IMR-90 (cell line): ENCODE results near the gene FMN2. TPM values are rescaled to one million over a fixed set of nuclear protein-coding genes. Genes with fewer than 3 reads are reported as not detected.

Experiments used
- ATAC-seq: fragments of 200-7000 bp; cut with Tn5 transposase; 2 replicates; pipeline ENCODE4 v1.9.1; 2020; ENCODE audit warnings: low read depth, mild to moderate bottlenecking, moderate library complexity
- BruUV-seq: library from RNA; stranded (reverse); fragments of 400-500 nt; replicated peaks from 2 replicates; lab custom pipeline; 2021; lab: Mats Ljungman, UMichigan
- CTCF ChIA-PET: fragments of 300-600 bp; formaldehyde crosslinking; extraction: SDS; loops from one replicate; lab custom pipeline; 2021; ENCODE audit warnings: antibody characterized with exemption; lab: Yijun Ruan, JAX
- POLR2A ChIA-PET: fragments of 300-600 bp; sonication (Branson Sonifier 250); formaldehyde crosslinking; loops from one replicate; lab custom pipeline; 2022; ENCODE audit warnings: antibody characterized with exemption; ENCODE audit not compliant: unreplicated experiment; lab: Charles Lee
- DNase-seq: peaks from one replicate; pipeline ENCODE4 v3.0.0; 2013
- H2AFZ ChIP-seq: replicated peaks from 2 replicates; pipeline ENCODE3; 2013; ENCODE audit warnings: low read length, mild to moderate bottlenecking; ENCODE audit not compliant: poor library complexity
- H2AK5ac ChIP-seq: 2 replicates; pipeline ENCODE4 v1.6.1; 2013; ENCODE audit warnings: low read depth, low read length, inconsistent platforms
- H2AK9ac ChIP-seq: replicated peaks from 2 replicates; pipeline ENCODE3; 2013; ENCODE audit warnings: mild to moderate bottlenecking, low read depth, low read length, moderate library complexity; ENCODE audit not compliant: poor library complexity
- H2BK120ac ChIP-seq: 2 replicates; pipeline ENCODE4 v1.6.1; 2013; ENCODE audit warnings: low read depth, low read length, inconsistent platforms
- H2BK15ac ChIP-seq: 3 replicates; pipeline ENCODE4 v1.6.1; 2013; ENCODE audit warnings: low read depth, low read length, inconsistent platforms
- H2BK20ac ChIP-seq: 2 replicates; pipeline ENCODE4 v1.6.1; 2013; ENCODE audit warnings: low read depth, mild to moderate bottlenecking, inconsistent platforms, low read length, moderate library complexity
- H2BK5ac ChIP-seq: 2 replicates; pipeline ENCODE4 v1.6.1; 2013; ENCODE audit warnings: mild to moderate bottlenecking, low read depth, low read length, inconsistent platforms; ENCODE audit not compliant: poor library complexity, severe bottlenecking
- H3K14ac ChIP-seq: replicated peaks from 2 replicates; pipeline ENCODE4 v1.6.1; 2013; ENCODE audit warnings: low read depth, low read length, inconsistent platforms
- H3K18ac ChIP-seq: 2 replicates; pipeline ENCODE4 v1.6.1; 2013; ENCODE audit warnings: low read depth, low read length, control low read depth
- H3K23ac ChIP-seq: 2 replicates; pipeline ENCODE4 v1.6.1; 2013; ENCODE audit warnings: low read depth, low read length, inconsistent platforms
- H3K27ac ChIP-seq: 2 replicates; pipeline ENCODE4 v1.5.1; 2013; ENCODE audit warnings: mild to moderate bottlenecking, control low read depth, low read length; ENCODE audit not compliant: insufficient read depth
- H3K27me3 ChIP-seq: 2 replicates; pipeline ENCODE4 v1.6.1; 2013; ENCODE audit warnings: low read length; ENCODE audit not compliant: control insufficient read depth, insufficient read depth
- H3K36me3 ChIP-seq: 2 replicates; pipeline ENCODE4 v1.6.1; 2013; ENCODE audit warnings: low read length, mixed read lengths; ENCODE audit not compliant: control insufficient read depth, insufficient read depth
- H3K4ac ChIP-seq: 2 replicates; pipeline ENCODE4 v1.6.1; 2013; ENCODE audit warnings: low read depth, low read length, inconsistent platforms
- H3K4me1 ChIP-seq: 2 replicates; pipeline ENCODE4 v1.6.1; 2013; ENCODE audit warnings: low read length, mixed read lengths; ENCODE audit not compliant: control insufficient read depth, insufficient read depth
- H3K4me2 ChIP-seq: 2 replicates; pipeline ENCODE4 v1.6.1; 2013; ENCODE audit warnings: low read depth, mild to moderate bottlenecking, control low read depth, low read length, moderate library complexity
- H3K4me3 ChIP-seq: 2 replicates; pipeline ENCODE4 v1.5.1; 2013; ENCODE audit warnings: low read depth, mild to moderate bottlenecking, control low read depth, low read length, moderate library complexity; ENCODE audit not compliant: insufficient read depth
- H3K56ac ChIP-seq: 2 replicates; pipeline ENCODE4 v1.6.1; 2013; ENCODE audit warnings: low read length, inconsistent platforms; ENCODE audit not compliant: insufficient read depth; ENCODE audit errors: extremely low read depth
- H3K79me1 ChIP-seq, 2 experiments: 2 replicates each; pipeline ENCODE4 v1.6.1; 2013; ENCODE audit warnings: low read length in 2 of 2, inconsistent platforms in 1 of 2, low read depth in 1 of 2
- H3K9ac ChIP-seq: 2 replicates; pipeline ENCODE4 v1.6.1; 2013; ENCODE audit warnings: low read depth, low read length, control low read depth
- H3K9me1 ChIP-seq: 2 replicates; pipeline ENCODE4 v1.6.1; 2013; ENCODE audit warnings: low read length, inconsistent platforms; ENCODE audit not compliant: insufficient read depth
- H3K9me3 ChIP-seq: 2 replicates; pipeline ENCODE4 v1.6.1; 2013; ENCODE audit warnings: low read length; ENCODE audit not compliant: control insufficient read depth, insufficient read depth
- H4K20me1 ChIP-seq: 2 replicates; pipeline ENCODE4 v1.6.1; 2013; ENCODE audit warnings: low read length, inconsistent platforms; ENCODE audit not compliant: insufficient read depth
- H4K5ac ChIP-seq: 2 replicates; pipeline ENCODE4 v1.6.1; 2013; ENCODE audit warnings: mild to moderate bottlenecking, low read depth, low read length, control low read depth
- H4K8ac ChIP-seq, 2 experiments: 2 replicates each; pipeline ENCODE4 v1.6.1; 2013; ENCODE audit warnings: low read depth in 2 of 2, low read length in 2 of 2, control low read depth in 1 of 2, inconsistent platforms in 1 of 2
- H4K91ac ChIP-seq: 2 replicates; pipeline ENCODE4 v1.6.1; 2013; ENCODE audit warnings: low read depth, low read length, inconsistent platforms; ENCODE audit not compliant: insufficient read depth
- CEBPB ChIP-seq: IDR thresholded peaks from 2 replicates; pipeline ENCODE4 v1.6.1; 2012; ENCODE audit warnings: low read depth, low read length, improper control_type of control experiment
- CHD1 ChIP-seq: IDR thresholded peaks from 2 replicates; pipeline ENCODE4 v1.6.1; 2012; ENCODE audit warnings: low read depth, low read length, improper control_type of control experiment
- FOS ChIP-seq: fragments of 150-350 bp; IDR thresholded peaks from 2 replicates; pipeline ENCODE4 v1.6.1; 2016; ENCODE audit warnings: low read depth, low read length
- MAFK ChIP-seq: IDR thresholded peaks from 2 replicates; pipeline ENCODE4 v1.6.1; 2012; ENCODE audit warnings: low read depth, low read length, improper control_type of control experiment
- MAZ ChIP-seq: IDR thresholded peaks from 2 replicates; pipeline ENCODE4 v1.6.1; 2012; ENCODE audit warnings: low read depth, mild to moderate bottlenecking, low read length, improper control_type of control experiment, moderate library complexity, borderline replicate concordance
- MXI1 ChIP-seq: IDR thresholded peaks from 2 replicates; pipeline ENCODE4 v1.6.1; 2012; ENCODE audit warnings: low read depth, mild to moderate bottlenecking, low read length, moderate library complexity, borderline replicate concordance
- NFE2L2 ChIP-seq: fragments of 150-350 bp; IDR thresholded peaks from 2 replicates; pipeline ENCODE4 v1.6.1; 2016; ENCODE audit warnings: low read depth, mild to moderate bottlenecking, low read length
- POLR2A ChIP-seq: IDR thresholded peaks from 2 replicates; pipeline ENCODE4 v1.6.1; 2012; ENCODE audit warnings: mild to moderate bottlenecking, low read depth, low read length
- RAD21 ChIP-seq: IDR thresholded peaks from 2 replicates; pipeline ENCODE4 v1.6.1; 2012; ENCODE audit warnings: low read length, improper control_type of control experiment
- RCOR1 ChIP-seq: IDR thresholded peaks from 2 replicates; pipeline ENCODE4 v1.6.1; 2012; ENCODE audit warnings: mild to moderate bottlenecking, low read length, improper control_type of control experiment; ENCODE audit not compliant: insufficient replicate concordance
- RFX5 ChIP-seq: IDR thresholded peaks from 2 replicates; pipeline ENCODE4 v1.8.0; 2012; ENCODE audit warnings: low read depth, mild to moderate bottlenecking, low read length, moderate library complexity
- SMC3 ChIP-seq: fragments of 150-350 bp; IDR thresholded peaks from 2 replicates; pipeline ENCODE4 v1.6.1; 2016; ENCODE audit warnings: low read depth, mild to moderate bottlenecking, antibody characterized with exemption, low read length, moderate library complexity
- WGBS, 2 experiments: methylation state at CpG; one replicate each; pipeline versions ENCODE4 v1.1.5 to v1.1.7; 2013; ENCODE audit warnings: missing lambda C conversion rate in 2 of 2; ENCODE audit not compliant: insufficient read length in 1 of 2; ENCODE audit errors: extremely low coverage in 2 of 2; 5-methylcytosine and 5-hydroxymethylcytosine counted together
- dilution Hi-C: fragments of 300-500 bp; cut with HindIII; formaldehyde crosslinking; loops from one replicate; pipeline ENCODE4 v1.14.3; 2018; ENCODE audit warnings: low sequenced_read_pairs; ENCODE audit not compliant: unreplicated experiment
- in situ Hi-C: fragments of 300-500 bp; cut with MboI; formaldehyde crosslinking; loops from 3 replicates; pipeline ENCODE4 v1.14.3; 2019; ENCODE audit warnings: low sequenced_read_pairs, inconsistent platforms, mixed read lengths
- intact Hi-C: fragments of 100-400 bp; cut with micrococcal nuclease; formaldehyde crosslinking; loops from 2 replicates; pipeline ENCODE4 v1.10.0; 2022
- polyA plus RNA-seq, 3 experiments: library from polyadenylated mRNA; depleted of rRNA; stranded (reverse); fragments of >200 nt; gene quantifications; 2 replicates each; pipeline ENCODE4 v1.2.3, GENCODE V29; 2012; ENCODE audit warnings: low replicate concordance in 1 of 3
- total RNA-seq: library from RNA; depleted of rRNA; stranded (reverse); fragments of >200 nt; gene quantifications from 2 replicates; pipeline ENCODE4 v1.2.3, GENCODE V29; 2012
- TF ChIP-seq, protein P1 (sequence below): fragments of 150-350 bp; IDR thresholded peaks from 2 replicates; pipeline ENCODE4 v1.6.1; 2016; ENCODE audit warnings: low read depth, mild to moderate bottlenecking, low read length, moderate library complexity, borderline replicate concordance
- TF ChIP-seq, protein P2 (sequence below): fragments of 150-350 bp; IDR thresholded peaks from 2 replicates; pipeline ENCODE4 v1.6.1; 2017; ENCODE audit warnings: mild to moderate bottlenecking, antibody characterized with exemption, low read length, low read depth
- TF ChIP-seq, protein P3 (sequence below): conservative IDR thresholded peaks from 2 replicates; pipeline ENCODE4 v1.5.1; 2012; ENCODE audit warnings: mild to moderate bottlenecking, low read depth, low read length, improper control_type of control experiment

FMN2 gene
- total and polyA plus RNA-seq, 2 of the 4 experiments (the other 2 are of a cell fraction) = 29.0 to 35.8 TPM

DNA sequence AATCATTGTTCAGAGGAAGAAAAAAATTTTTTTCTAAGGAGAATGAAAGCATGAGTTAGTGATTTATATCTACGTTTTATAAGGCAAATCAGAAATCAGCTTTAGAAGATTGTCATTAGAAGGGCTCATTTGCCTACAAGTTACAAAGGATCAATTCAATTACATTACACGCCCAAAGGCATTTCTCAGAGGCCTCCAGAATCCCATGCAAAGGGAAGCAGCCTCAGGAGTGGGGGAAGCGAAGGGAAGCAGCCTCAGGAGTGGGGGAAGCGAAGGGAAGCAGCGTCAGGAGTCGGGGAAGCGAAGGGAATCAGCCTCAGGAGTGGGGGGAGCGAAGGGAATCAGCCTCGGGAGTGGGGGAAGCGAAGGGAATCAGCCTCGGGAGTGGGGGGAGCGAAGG is 314.1 kb downstream of the FMN2 start:
- H3K9me1 ChIP-seq = no peaks in the 10 kb centered on the region; the same call in 1 of the 2 replicates
- ChIA-PET CTCF (no interaction called here), POLR2A (no interaction called here)
- no peaks in the 10 kb centered on the region for H3K9me3 ChIP-seq
- peaks cover 6% of the 10 kb centered on the region; the same call in 1 of the 2 replicates for H3K4me1 ChIP-seq
- H3K23ac ChIP-seq = no peak overlapping the region
- H4K20me1 ChIP-seq = no peaks in the 10 kb centered on the region
- no peak overlapping the region for H2AFZ ChIP-seq
- H2BK120ac ChIP-seq = no peak overlapping the region
- no peak overlapping the region for H2BK20ac ChIP-seq
- no peak overlapping the region for H3K4me3 ChIP-seq
- no peak overlapping the region for H4K91ac ChIP-seq
- H3K56ac ChIP-seq = no peak overlapping the region
- no peak overlapping the region; the same call in 1 of the 2 replicates for H2AK5ac ChIP-seq
- H4K5ac ChIP-seq = no peak overlapping the region
- BruUV-seq = no TSS peak
- in situ Hi-C loops (no loop called here), dilution Hi-C loops (no loop called here), intact Hi-C loops (no loop called here)
- ATAC-seq (no peak), DNase-seq (no peak)
- H3K18ac ChIP-seq = no peak overlapping the region
- TF ChIP-seq, protein P1, sequence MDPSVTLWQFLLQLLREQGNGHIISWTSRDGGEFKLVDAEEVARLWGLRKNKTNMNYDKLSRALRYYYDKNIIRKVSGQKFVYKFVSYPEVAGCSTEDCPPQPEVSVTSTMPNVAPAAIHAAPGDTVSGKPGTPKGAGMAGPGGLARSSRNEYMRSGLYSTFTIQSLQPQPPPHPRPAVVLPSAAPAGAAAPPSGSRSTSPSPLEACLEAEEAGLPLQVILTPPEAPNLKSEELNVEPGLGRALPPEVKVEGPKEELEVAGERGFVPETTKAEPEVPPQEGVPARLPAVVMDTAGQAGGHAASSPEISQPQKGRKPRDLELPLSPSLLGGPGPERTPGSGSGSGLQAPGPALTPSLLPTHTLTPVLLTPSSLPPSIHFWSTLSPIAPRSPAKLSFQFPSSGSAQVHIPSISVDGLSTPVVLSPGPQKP = no peak
- TF ChIP-seq, protein P2, sequence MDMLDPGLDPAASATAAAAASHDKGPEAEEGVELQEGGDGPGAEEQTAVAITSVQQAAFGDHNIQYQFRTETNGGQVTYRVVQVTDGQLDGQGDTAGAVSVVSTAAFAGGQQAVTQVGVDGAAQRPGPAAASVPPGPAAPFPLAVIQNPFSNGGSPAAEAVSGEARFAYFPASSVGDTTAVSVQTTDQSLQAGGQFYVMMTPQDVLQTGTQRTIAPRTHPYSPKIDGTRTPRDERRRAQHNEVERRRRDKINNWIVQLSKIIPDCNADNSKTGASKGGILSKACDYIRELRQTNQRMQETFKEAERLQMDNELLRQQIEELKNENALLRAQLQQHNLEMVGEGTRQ = no peak
- TF ChIP-seq SMC3 (no peak), CEBPB (no peak), MAZ (no peak), POLR2A (no peak), FOS (no peak), MAFK (no peak), NFE2L2 (no peak), MXI1 (no peak), RFX5 (no peak), RCOR1 (no peak), RAD21 (no peak), CHD1 (no peak)
- TF ChIP-seq, protein P3, sequence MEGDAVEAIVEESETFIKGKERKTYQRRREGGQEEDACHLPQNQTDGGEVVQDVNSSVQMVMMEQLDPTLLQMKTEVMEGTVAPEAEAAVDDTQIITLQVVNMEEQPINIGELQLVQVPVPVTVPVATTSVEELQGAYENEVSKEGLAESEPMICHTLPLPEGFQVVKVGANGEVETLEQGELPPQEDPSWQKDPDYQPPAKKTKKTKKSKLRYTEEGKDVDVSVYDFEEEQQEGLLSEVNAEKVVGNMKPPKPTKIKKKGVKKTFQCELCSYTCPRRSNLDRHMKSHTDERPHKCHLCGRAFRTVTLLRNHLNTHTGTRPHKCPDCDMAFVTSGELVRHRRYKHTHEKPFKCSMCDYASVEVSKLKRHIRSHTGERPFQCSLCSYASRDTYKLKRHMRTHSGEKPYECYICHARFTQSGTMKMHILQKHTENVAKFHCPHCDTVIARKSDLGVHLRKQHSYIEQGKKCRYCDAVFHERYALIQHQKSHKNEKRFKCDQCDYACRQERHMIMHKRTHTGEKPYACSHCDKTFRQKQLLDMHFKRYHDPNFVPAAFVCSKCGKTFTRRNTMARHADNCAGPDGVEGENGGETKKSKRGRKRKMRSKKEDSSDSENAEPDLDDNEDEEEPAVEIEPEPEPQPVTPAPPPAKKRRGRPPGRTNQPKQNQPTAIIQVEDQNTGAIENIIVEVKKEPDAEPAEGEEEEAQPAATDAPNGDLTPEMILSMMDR = no peak
- H3K36me3 ChIP-seq = peaks cover 2% of the 10 kb centered on the region; the same call in 1 of the 2 replicates
- no peak overlapping the region for H3K27ac ChIP-seq
- H2AK9ac ChIP-seq = no peak overlapping the region
- no peak overlapping the region for H2BK5ac ChIP-seq
- H4K8ac ChIP-seq = no peak overlapping the region
- no peak overlapping the region for H3K4me2 ChIP-seq
- H3K9ac ChIP-seq = no peak overlapping the region
- H2BK15ac ChIP-seq = no peak overlapping the region
- no peaks in the 10 kb centered on the region for H3K27me3 ChIP-seq
- peaks cover 3 to 15% of the 10 kb centered on the region in 2 experiments; a peak in 3 of 4 replicates for H3K79me1 ChIP-seq
- no peak overlapping the region for H3K14ac ChIP-seq
- WGBS, 2 experiments = 80% methylated on average over 1 of the region's 12 CpGs; no CpG with 5 or more reads in 1 of the 2 experiments
- H3K4ac ChIP-seq = no peak overlapping the region
